Tibial artery (tissue), 4 donors: ENCODE measurements around the gene MESP1.
"Not testable (repeated sequence)": the region's sequence is repeated elsewhere in the genome, so short reads cannot be mapped to it uniquely, and the experiment has no call there.

Experiments used
- DNase-seq, 2 donors: peaks; one replicate each; pipeline ENCODE4 v3.0.0-alpha.2; 2019
- H3K27ac ChIP-seq, 2 donors: fragments of 200-600 bp; sonication (generic) in 1 of 2; 1 replicate in 1 of 2; 2 replicates in 1 of 2; pipeline ENCODE4 v1.5.1; 2018 to 2019; ENCODE audit warnings: mild to moderate bottlenecking in 1 of 2
- H3K27me3 ChIP-seq, 2 donors: fragments of 200-600 bp; sonication (generic) in 1 of 2; one replicate each; pipeline versions ENCODE4 v1.5.1 to v1.6.0; 2016 to 2019
- H3K36me3 ChIP-seq, 3 donors: fragments of 200-600 bp; sonication (generic) in 2 of 3; one replicate each; pipeline ENCODE4 v1.5.1; 2016 to 2019; ENCODE audit warnings: mild to moderate bottlenecking in 2 of 3
- H3K4me1 ChIP-seq, 4 donors: fragments of 200-600 bp; sonication (generic) in 2 of 4; 1 replicate in 3 of 4; 2 replicates in 1 of 4; pipeline ENCODE4 v1.5.1; 2016 to 2019
- H3K4me3 ChIP-seq, 2 donors: fragments of 200-600 bp; sonication (generic) in 1 of 2; 1 replicate in 1 of 2; 2 replicates in 1 of 2; pipeline ENCODE4 v1.5.1; 2018 to 2019; ENCODE audit warnings: mild to moderate bottlenecking in 2 of 2
- H3K9me3 ChIP-seq, 3 donors: fragments of 200-600 bp; sonication (generic) in 1 of 3; one replicate each; pipeline ENCODE4 v1.5.1; 2016 to 2019
- CTCF ChIP-seq, 2 experiments: fragments of 200-600 bp in 1 of 2; fragments of 450-650 bp in 1 of 2; IDR thresholded peaks; one replicate each; pipeline ENCODE4 v1.5.1; 2017 to 2019; ENCODE audit warnings: antibody characterized with exemption in 2 of 2, mild to moderate bottlenecking in 1 of 2, moderate library complexity in 1 of 2
- intact Hi-C: fragments of 100-400 bp; cut with DNase I; formaldehyde crosslinking; loops from one replicate; pipeline ENCODE4 v1.15.0; 2023; ENCODE audit warnings: low total_unique reads

MESP1 gene

GRCh38 chr15:89785774-89786140, 34.7 kb upstream of the MESP1 start:
- H3K4me1 ChIP-seq, result peaks cover 0 to 9% (median 0%) of the 10 kb centered on the region in 4 donors
- intact Hi-C loops, result no loop called here
- TF ChIP-seq CTCF (IDR thresholded peaks at IDR 0.05), result no peak
- H3K9me3 ChIP-seq, result peaks cover 0 to 6% (median 5%) of the 10 kb centered on the region in 3 donors
- no peak for DNase-seq
- H3K27ac ChIP-seq, result no peak overlapping the region
- no peaks in the 10 kb centered on the region for H3K27me3 ChIP-seq
- H3K4me3 ChIP-seq, result no peak overlapping the region
- H3K36me3 ChIP-seq, result peaks cover 0 to 12% (median 10%) of the 10 kb centered on the region in 3 donors

- H3K36me3 ChIP-seq, result peaks cover 0 to 10% (median 6%) of the 10 kb centered on the region in 3 donors
- peaks cover 0 to 9% (median 0%) of the 10 kb centered on the region in 4 donors for H3K4me1 ChIP-seq
- no peaks in the 10 kb centered on the region for H3K27me3 ChIP-seq
- TF ChIP-seq CTCF (IDR thresholded peaks at IDR 0.05), result no peak
- no peak for DNase-seq
- peaks cover 0 to 6% (median 5%) of the 10 kb centered on the region in 3 donors for H3K9me3 ChIP-seq
- no peak overlapping the region for H3K4me3 ChIP-seq
- intact Hi-C loops, result no loop called here
- no peak overlapping the region for H3K27ac ChIP-seq
These were observed 34.2 kb upstream of the MESP1 start for GRCh38 chr15:89785064-89785773.

GRCh38 chr15:89784686-89784960, 33.6 kb upstream of the MESP1 start:
- TF ChIP-seq CTCF (IDR thresholded peaks at IDR 0.05), result no peak
- peaks cover 0 to 6% (median 5%) of the 10 kb centered on the region in 3 donors for H3K9me3 ChIP-seq
- peaks cover 0 to 10% (median 4%) of the 10 kb centered on the region in 3 donors for H3K36me3 ChIP-seq
- intact Hi-C loops, result no loop called here
- no peaks in the 10 kb centered on the region for H3K27me3 ChIP-seq
- DNase-seq, result no peak
- H3K27ac ChIP-seq, result no peak overlapping the region
- H3K4me1 ChIP-seq, result peaks cover 0 to 9% (median 0%) of the 10 kb centered on the region in 4 donors
- H3K4me3 ChIP-seq, result no peak overlapping the region

GRCh38 chr15:89783861-89784685, 33.0 kb upstream of the MESP1 start:
- DNase-seq, result no peak
- H3K36me3 ChIP-seq, result peaks cover 0 to 6% (median 4%) of the 10 kb centered on the region in 3 donors
- no peak for TF ChIP-seq CTCF (IDR thresholded peaks at IDR 0.05)
- no peak overlapping the region for H3K4me3 ChIP-seq
- peaks cover 0 to 6% (median 5%) of the 10 kb centered on the region in 3 donors for H3K9me3 ChIP-seq
- intact Hi-C loops, result no loop called here
- peaks cover 0 to 9% (median 0%) of the 10 kb centered on the region in 4 donors for H3K4me1 ChIP-seq
- no peak overlapping the region for H3K27ac ChIP-seq
- no peaks in the 10 kb centered on the region for H3K27me3 ChIP-seq

- TF ChIP-seq CTCF (IDR thresholded peaks at IDR 0.05), result no peak
- peaks cover 0 to 5% (median 4%) of the 10 kb centered on the region in 3 donors for H3K9me3 ChIP-seq
- intact Hi-C loops, result no loop called here
- H3K4me3 ChIP-seq, result no peak overlapping the region
- H3K4me1 ChIP-seq, result peaks cover 0 to 9% (median 0%) of the 10 kb centered on the region in 4 donors
- DNase-seq, result no peak
- no peak overlapping the region for H3K27ac ChIP-seq
- H3K36me3 ChIP-seq, result peaks cover 0 to 5% (median 4%) of the 10 kb centered on the region in 3 donors
- H3K27me3 ChIP-seq, result no peaks in the 10 kb centered on the region
These were observed 32.2 kb upstream of the MESP1 start for GRCh38 chr15:89783111-89783860.

GRCh38 chr15:89782619-89782950, 31.5 kb upstream of the MESP1 start:
- H3K4me3 ChIP-seq, H3K27me3 ChIP-seq, H3K9me3 ChIP-seq, H3K36me3 ChIP-seq, intact Hi-C loops, DNase-seq, H3K27ac ChIP-seq, H3K4me1 ChIP-seq: not testable (repeated sequence)
